Stimulated activated CD8-positive, alpha-beta memory T cell treated with anti-CD3 and anti-CD28 coated beads, Interleukin-2, amount 100 ng/mL, for 48 hours (primary cell): Measurements from ENCODE around the gene RNF4.
A peak's percentile ranks its signal among the peaks of the same experiment; 100 is the strongest.
"Not testable (repeated sequence)": the region's sequence is repeated elsewhere in the genome, so short reads cannot be mapped to it uniquely, and the experiment has no call there.

Source experiments
- DNase-seq, 2 donors: peaks; one replicate each; pipeline ENCODE4 v3.0.0-alpha.2; 2020; ENCODE audit warnings: low read depth in 2 of 2

The RNF4 gene

GRCh38 chr4:2534904-2535375 lies 66.0 kb downstream of the RNF4 start:
- no peak for DNase-seq

DNA sequence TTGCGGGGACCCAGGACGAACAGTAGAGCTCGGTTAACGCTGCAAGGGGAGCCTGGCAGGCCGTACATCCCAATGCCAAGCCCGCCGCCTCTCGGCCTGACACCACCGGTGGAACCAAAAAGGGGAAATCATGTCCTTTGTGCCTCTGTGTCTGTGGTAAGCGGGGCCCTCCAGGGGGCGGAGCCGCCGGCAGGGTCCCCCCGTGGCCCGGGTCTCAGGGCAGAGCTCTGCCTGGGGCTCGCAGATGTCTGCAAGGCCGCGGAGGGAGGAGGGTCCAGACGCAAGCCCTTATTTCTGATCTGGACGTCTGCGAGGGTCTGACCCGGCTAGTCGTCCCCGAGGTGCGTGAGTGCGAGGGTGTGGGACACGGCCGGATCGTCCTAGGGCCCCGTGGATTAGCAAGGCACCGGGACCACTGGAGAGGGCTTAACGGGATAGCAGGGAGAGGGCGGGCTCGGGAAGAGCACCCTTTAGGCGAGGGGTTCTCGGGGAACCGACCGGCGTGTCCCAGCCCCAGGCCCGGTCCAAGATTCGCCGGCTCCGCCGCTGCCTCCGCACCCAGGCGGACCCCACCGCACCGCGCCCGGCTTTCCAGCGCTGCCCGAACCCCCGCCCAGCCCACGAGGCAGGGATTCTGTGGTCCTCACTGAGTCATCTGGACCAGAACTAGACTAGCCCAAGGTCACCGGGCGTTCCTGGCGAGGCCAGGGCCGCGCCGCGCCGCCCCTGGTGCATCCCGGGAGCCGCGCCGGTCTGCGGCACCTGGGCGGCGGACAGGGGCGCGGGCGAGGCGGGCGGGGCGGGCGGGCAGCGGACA lies 66.7 kb downstream of the RNF4 start:
- DNase-seq = peak; percentile 27 to 35

DNA sequence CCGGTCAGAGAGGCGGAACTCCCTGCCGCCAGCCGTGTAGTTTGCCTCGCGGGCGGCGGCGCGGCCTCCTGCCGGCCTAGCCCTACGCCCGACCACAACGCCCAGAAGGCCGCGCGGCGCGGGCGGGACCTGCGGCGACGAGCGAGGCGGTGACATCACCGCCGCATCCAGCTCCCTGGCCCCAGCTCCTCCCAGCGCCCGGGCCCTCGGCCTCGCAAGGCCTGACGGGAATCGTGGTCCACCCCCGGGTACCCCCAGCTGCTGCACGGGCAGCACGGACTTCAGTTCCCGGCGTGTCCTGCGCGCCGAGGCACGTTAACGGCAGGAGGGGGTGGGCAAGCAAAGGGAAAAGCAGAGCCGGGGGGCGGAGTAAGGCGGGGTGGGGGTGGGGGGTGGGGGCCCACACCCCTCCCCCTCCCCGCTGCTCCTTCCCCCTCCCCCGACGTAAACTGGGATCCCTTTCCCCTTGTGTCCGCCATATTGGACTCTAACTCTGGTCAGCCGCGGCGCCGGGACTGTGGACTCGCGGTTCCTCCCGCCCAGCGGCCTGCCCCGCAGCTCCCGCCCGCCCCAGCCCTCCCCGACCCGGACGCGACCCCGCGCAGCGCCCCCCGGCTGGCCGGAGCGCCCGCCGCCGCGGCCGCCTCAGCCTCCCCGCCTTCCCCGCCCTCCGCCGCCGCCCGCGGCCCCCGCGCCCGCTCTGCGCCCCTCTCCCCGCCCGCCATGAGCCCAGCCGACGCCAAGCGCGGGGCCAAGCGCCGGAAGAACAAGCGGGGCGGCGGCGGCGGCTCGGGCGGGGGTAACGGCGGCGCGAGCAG lies 67.5 kb downstream of the RNF4 start, which contains the start of gene FAM193A:
Gene FAM193A, plus strand, starts transcription at position 455 of the 818 bp plus-strand sequence. Its CDS starts 269 bp downstream, at position 724.
- peak; percentile 97 to 99 for DNase-seq

GRCh38 chr4:2537011-2537830 lies 68.3 kb downstream of the RNF4 start:
- peak; percentile 34 to 43 for DNase-seq

- not testable (repeated sequence) for DNase-seq
Measured at GRCh38 chr4:2543580-2544191, 74.8 kb downstream of the RNF4 start.

- DNase-seq = no peak
Measured at GRCh38 chr4:2545321-2546013, 76.6 kb downstream of the RNF4 start.

- DNase-seq = no peak
Measured at GRCh38 chr4:2546286-2546823, 77.4 kb downstream of the RNF4 start.

DNA sequence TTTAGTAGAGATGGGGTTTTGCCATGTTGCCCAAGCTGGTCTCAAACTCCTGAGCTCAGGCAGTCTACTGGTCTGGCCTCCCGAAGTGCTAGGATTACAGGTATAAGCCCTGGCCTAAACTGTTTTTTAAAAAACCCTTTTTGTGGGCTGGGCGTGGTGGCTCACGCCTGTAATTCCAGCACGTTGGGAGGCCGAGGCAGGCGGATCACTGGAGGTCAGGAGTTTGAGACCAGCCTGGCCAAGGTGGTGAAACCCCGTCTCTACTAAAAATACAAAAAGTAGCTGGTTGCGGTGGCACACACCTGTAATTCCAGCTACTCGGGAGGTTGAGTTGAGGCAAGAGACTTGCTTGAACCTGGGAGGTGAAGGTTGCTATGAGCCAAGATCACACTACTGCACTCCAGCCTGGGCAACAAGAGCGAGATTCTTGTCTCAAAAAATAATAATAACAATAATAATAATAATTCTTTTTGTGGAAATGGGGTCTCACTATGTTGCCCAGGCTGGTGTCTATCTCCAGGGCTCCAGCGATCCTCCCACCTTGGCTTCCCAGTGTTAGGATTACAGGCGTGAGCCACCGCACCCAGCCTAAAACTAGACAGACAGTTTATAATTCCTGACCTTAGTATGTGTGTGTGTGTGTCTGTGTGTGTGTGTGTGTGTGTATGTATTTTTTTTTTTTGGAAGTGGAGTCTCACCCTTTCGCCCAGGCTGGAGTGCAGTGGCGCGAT lies 78.2 kb downstream of the RNF4 start:
- not testable (repeated sequence) for DNase-seq

DNA sequence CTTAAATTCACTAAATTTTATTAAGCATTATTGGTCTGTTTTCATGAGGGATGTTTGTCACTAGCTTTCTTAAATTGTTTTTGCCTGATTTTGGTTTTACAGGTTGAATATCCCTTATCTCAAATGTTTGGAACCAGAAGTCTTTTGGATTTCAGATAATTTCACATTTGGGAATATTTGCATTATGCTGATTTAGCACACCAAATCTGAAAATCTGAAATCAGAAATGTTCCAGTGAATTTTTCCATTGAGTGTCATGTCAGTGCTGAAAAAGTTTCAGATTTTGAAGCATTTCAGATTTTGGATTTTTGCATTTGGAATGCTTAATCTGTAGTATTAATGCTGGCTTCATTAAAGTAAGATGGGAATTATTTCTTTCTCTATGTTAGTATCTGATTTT lies 82.2 kb downstream of the RNF4 start:
- no peak for DNase-seq

DNA sequence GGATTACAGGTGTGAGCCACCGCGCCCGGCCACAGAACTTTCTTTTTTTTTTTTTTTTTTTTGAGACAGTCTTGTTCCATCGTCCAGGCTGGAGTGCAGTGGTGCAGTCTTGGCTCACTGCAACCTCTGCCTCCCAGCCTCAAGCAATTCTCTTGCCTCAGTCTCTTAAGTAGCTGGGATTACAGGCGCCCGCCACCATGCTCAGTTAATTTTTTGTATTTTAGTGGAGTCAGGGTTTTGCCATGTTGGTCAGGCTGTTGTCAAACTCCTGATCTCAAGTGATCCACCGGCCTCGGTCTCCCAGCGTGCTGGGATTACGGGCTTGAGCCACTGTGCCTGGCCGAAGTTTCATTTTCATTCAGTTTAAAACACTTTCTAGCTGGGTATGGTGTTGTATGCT lies 83.9 kb downstream of the RNF4 start:
- DNase-seq = no peak

DNA sequence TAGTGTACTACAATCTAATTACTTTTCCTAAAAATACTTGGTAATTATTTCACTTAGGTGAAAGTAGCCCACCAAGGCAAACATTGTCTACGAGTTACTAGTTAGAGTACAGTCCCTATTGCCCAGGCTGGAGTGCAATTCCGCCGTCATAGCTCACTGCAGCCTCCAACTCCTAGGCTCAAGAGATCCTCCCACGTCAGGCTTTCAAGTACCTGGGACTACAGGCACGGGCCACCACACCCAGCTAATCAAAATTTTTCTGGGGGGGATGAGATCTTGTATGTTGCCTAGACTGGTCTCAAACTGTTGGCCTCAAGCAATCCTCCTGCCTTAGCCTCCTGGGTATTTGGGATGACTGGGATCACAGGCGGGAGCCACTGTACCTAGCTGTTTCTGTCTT lies 89.4 kb downstream of the RNF4 start:
- no peak for DNase-seq

DNA sequence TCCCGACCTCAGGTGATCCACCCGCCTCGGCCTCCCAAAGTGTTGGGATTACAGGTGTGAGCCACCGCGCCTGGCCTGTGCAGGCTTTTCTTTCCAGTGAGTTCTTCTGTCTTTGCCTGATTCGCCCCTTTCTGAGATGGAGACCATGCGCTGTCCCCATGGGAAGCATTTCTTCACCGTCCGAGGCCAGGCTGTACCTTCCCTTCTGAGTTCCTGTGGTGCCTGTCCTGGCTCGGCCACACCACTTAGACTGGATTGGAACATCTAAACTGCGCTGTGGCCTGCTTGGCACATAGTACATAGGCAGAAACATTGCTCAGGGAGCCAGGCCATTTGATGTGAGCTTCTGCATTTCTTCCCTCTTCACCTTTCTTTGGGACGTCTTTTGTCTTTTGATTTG lies 91.3 kb downstream of the RNF4 start:
- no peak for DNase-seq
